ENCODE measurements around the gene EPM2A.

Gene EPM2A

DNA sequence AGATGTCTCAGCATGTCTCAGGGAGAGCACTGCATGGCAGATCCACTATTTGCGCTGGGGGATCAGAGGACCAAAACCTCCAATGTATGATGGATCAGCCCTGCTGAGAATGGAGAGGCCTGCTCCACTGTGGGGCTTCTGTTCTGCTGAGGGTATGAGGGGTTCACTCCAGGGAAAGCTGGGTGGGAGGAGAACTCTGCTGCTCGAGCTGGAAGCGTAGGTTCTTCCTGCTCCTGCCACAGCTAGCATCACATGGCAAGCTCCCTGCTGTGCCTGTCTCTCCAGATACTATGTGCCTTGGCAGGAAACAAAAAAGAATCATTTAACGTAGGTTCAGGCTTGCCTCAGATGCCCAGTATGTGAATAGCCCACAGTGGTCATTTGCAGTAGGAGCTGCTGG lies 105.8 kb downstream of the EPM2A start:
- no peaks in the 10 kb centered on the region for H3K4me1 Mint-ChIP-seq (ENCODE audit: low read depth)
- H3K27me3 Mint-ChIP-seq (ENCODE audit: low read depth) = no peaks in the 10 kb centered on the region
- H3K4me3 Mint-ChIP-seq = no peak overlapping the region
- H3K9me3 Mint-ChIP-seq = no peaks in the 10 kb centered on the region
- H3K36me3 Mint-ChIP-seq (ENCODE audit: low read depth) = no peaks in the 10 kb centered on the region
- H3K27ac Mint-ChIP-seq = no peak overlapping the region

GRCh38 chr6:145627451-145627850 lies 107.9 kb downstream of the EPM2A start:
- no peak overlapping the region for H3K4me3 Mint-ChIP-seq
- no peaks in the 10 kb centered on the region for H3K9me3 Mint-ChIP-seq
- H3K4me1 Mint-ChIP-seq (ENCODE audit: low read depth) = no peaks in the 10 kb centered on the region
- no peaks in the 10 kb centered on the region for H3K27me3 Mint-ChIP-seq (ENCODE audit: low read depth)
- H3K36me3 Mint-ChIP-seq (ENCODE audit: low read depth) = no peaks in the 10 kb centered on the region
- H3K27ac Mint-ChIP-seq = no peak overlapping the region

DNA sequence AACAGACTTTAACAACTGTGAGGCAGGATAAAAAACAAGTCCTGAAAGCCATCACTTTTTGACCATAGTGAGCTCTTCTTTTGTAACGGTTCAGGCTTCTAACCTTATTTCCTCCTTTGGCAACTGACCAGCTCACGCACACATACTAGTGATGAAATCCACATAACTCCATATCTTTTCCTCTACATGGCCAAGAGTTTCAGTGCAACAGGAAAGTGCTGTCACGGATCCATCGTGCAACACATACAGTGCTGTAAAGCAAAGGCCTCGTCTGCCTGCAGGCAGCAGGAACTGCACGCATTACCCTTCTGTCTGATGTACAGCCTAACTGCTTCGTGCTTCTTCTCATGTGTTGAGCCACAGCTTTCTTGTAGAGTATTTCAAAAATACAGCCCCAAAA lies 108.5 kb downstream of the EPM2A start:
- no peaks in the 10 kb centered on the region for H3K27me3 Mint-ChIP-seq (ENCODE audit: low read depth)
- no peak overlapping the region for H3K4me3 Mint-ChIP-seq
- no peaks in the 10 kb centered on the region for H3K9me3 Mint-ChIP-seq
- H3K4me1 Mint-ChIP-seq (ENCODE audit: low read depth) = no peaks in the 10 kb centered on the region
- no peak overlapping the region for H3K27ac Mint-ChIP-seq
- no peaks in the 10 kb centered on the region for H3K36me3 Mint-ChIP-seq (ENCODE audit: low read depth)

GRCh38 chr6:145623231-145623630 lies 112.1 kb downstream of the EPM2A start:
- Mint-ChIP-seq H3K27me3 (ENCODE audit: low read depth) (no peaks in the 10 kb centered on the region), H3K36me3 (ENCODE audit: low read depth) (no peaks in the 10 kb centered on the region), H3K27ac (no peak overlapping the region), H3K4me1 (ENCODE audit: low read depth) (no peaks in the 10 kb centered on the region), H3K9me3 (peaks cover 9% of the 10 kb centered on the region), H3K4me3 (no peak overlapping the region)

DNA sequence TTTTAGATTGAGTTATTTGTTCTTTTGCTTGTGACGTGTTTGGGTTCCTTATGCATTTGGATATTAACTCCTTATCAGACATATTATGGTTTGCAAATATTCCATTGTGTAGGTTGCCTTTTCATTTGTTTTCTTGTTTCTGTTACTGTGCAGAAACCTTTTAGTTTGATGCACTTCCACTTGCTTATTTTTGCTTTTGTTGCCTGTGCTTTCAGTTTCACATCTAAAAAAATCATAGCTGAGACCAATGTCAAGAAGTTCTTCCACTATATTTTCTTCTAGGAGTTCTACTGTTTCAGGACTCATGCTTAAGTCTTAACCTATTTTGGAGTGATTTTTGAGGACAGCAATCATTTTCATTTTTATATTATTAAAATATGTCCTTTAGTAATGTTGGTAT lies 113.5 kb downstream of the EPM2A start:
- H3K36me3 Mint-ChIP-seq (ENCODE audit: low read depth) = no peaks in the 10 kb centered on the region

DNA sequence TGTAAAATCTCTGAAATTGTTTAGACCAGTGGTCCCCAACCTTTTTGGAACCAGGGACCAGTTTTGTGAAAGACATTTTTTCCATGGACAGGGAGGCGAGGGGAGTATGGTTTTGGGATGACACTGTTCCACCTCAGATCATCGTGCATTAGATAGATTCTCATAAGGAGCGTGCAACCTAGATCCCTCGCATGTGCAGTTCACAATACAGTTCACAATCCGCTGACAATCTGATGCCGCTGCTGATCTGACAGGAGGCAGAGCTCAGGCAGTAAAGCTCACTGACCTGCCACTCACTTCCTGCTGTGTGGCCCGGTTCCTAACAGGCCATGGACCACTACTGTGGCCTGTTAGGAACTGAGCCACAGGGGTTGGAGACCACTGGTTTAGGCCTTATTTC lies 115.2 kb downstream of the EPM2A start:
- Mint-ChIP-seq H3K27me3 (ENCODE audit: low read depth) (no peaks in the 10 kb centered on the region), H3K9me3 (peaks cover 18% of the 10 kb centered on the region), H3K4me1 (ENCODE audit: low read depth) (no peaks in the 10 kb centered on the region), H3K4me3 (no peak overlapping the region), H3K36me3 (ENCODE audit: low read depth) (no peaks in the 10 kb centered on the region), H3K27ac (no peak overlapping the region)

More for the DNA sequence above, 113.5 kb downstream of the EPM2A start:
- Mint-ChIP-seq H3K4me1 (ENCODE audit: low read depth) (no peaks in the 10 kb centered on the region), H3K27me3 (ENCODE audit: low read depth) (no peaks in the 10 kb centered on the region), H3K9me3 (peaks cover 13% of the 10 kb centered on the region), H3K27ac (no peak overlapping the region), H3K4me3 (no peak overlapping the region)

- Mint-ChIP-seq H3K27me3 (ENCODE audit: low read depth) (no peaks in the 10 kb centered on the region), H3K36me3 (ENCODE audit: low read depth) (no peaks in the 10 kb centered on the region), H3K9me3 (no peaks in the 10 kb centered on the region), H3K4me3 (no peak overlapping the region), H3K27ac (no peak overlapping the region), H3K4me1 (ENCODE audit: low read depth) (no peaks in the 10 kb centered on the region)
Observed at GRCh38 chr6:145609521-145609920, 125.8 kb downstream of the EPM2A start.

DNA sequence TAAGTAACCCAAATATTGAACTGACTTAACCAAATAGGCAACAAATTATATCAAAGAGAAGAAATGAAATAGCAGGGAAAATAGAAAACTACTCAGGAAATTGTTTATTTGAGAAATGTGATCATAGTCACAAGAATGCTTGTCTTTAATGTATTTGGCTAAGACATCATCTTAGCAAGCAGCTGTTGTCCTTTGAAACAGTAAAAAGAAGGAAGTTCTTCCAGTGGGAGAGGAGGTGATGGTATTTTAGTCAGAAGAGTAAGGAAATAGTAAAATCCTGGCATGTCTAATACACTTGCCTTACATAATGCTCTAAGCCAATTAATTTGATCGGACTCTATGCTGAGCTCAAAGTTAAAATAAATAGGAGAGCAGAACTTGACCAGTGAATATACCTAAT lies 126.5 kb downstream of the EPM2A start:
- Mint-ChIP-seq H3K4me3 (no peak overlapping the region), H3K36me3 (ENCODE audit: low read depth) (no peaks in the 10 kb centered on the region), H3K27ac (no peak overlapping the region), H3K9me3 (no peaks in the 10 kb centered on the region), H3K4me1 (ENCODE audit: low read depth) (no peaks in the 10 kb centered on the region), H3K27me3 (ENCODE audit: low read depth) (no peaks in the 10 kb centered on the region)

- H3K4me1 Mint-ChIP-seq (ENCODE audit: low read depth) = no peaks in the 10 kb centered on the region
- H3K36me3 Mint-ChIP-seq (ENCODE audit: low read depth) = no peaks in the 10 kb centered on the region
- no peak overlapping the region for H3K4me3 Mint-ChIP-seq
- no peaks in the 10 kb centered on the region for H3K27me3 Mint-ChIP-seq (ENCODE audit: low read depth)
- H3K27ac Mint-ChIP-seq = no peak overlapping the region
- no peaks in the 10 kb centered on the region for H3K9me3 Mint-ChIP-seq
Observed at GRCh38 chr6:145603991-145604390, 131.3 kb downstream of the EPM2A start.

- Mint-ChIP-seq H3K9me3 (no peaks in the 10 kb centered on the region), H3K4me1 (ENCODE audit: low read depth) (no peaks in the 10 kb centered on the region), H3K27ac (no peak overlapping the region), H3K27me3 (ENCODE audit: low read depth) (no peaks in the 10 kb centered on the region), H3K4me3 (no peak overlapping the region), H3K36me3 (ENCODE audit: low read depth) (no peaks in the 10 kb centered on the region)
Observed at GRCh38 chr6:145603424-145603833, 131.9 kb downstream of the EPM2A start.

- no peak overlapping the region for H3K27ac Mint-ChIP-seq
Observed at GRCh38 chr6:145602726-145603326, 132.5 kb downstream of the EPM2A start.

DNA sequence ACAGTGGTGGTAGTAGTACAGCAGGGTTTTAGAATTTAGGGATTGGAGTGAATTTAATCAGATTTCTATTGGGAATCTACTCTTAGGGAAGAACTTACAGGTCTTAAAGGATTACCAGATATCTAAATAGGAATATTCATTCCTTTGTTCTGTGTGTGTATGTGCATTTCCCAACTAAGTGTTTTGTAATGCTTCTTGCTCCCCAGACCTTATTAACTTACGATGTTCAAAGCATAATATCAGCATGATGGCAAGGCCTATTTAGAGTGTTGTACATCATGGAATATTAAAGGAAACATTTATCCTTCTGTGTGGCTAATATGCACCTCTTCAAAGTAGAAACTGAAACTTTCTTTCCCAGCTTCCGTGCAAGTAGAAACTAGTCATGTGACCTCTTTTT lies 133.9 kb downstream of the EPM2A start:
- no peak overlapping the region for H3K27ac Mint-ChIP-seq
- no peaks in the 10 kb centered on the region for H3K9me3 Mint-ChIP-seq
- no peaks in the 10 kb centered on the region for H3K4me1 Mint-ChIP-seq (ENCODE audit: low read depth)
- H3K4me3 Mint-ChIP-seq = no peak overlapping the region
- no peaks in the 10 kb centered on the region for H3K36me3 Mint-ChIP-seq (ENCODE audit: low read depth)
- no peaks in the 10 kb centered on the region for H3K27me3 Mint-ChIP-seq (ENCODE audit: low read depth)

More at GRCh38 chr6:145602726-145603326, 132.5 kb downstream of the EPM2A start:
- Mint-ChIP-seq H3K27me3 (ENCODE audit: low read depth) (no peaks in the 10 kb centered on the region), H3K4me3 (no peak overlapping the region), H3K9me3 (no peaks in the 10 kb centered on the region), H3K36me3 (ENCODE audit: low read depth) (no peaks in the 10 kb centered on the region), H3K4me1 (ENCODE audit: low read depth) (no peaks in the 10 kb centered on the region)

DNA sequence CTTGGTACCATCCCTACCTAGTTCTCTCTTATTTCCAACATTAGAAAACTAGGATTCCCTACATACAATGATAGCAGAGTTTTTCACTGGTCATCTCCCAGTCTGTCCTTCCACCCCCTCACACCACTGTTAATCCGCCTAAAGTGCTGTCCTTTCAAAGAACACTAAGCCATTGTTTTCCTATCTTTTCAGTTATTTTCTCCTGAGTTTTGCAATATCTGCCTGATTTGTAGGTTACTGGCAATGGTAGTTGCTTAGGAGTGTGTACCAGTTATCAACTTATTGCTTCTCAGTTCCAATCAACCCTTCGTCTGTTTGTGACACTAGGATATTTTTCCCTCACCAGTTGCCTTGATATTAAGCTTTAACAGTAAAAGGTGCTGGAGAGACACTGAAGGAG lies 135.0 kb downstream of the EPM2A start:
- Mint-ChIP-seq H3K36me3 (ENCODE audit: low read depth) (no peaks in the 10 kb centered on the region), H3K4me1 (ENCODE audit: low read depth) (no peaks in the 10 kb centered on the region), H3K4me3 (no peak overlapping the region), H3K27me3 (ENCODE audit: low read depth) (no peaks in the 10 kb centered on the region), H3K27ac (no peak overlapping the region), H3K9me3 (no peaks in the 10 kb centered on the region)

- no peaks in the 10 kb centered on the region for H3K4me1 Mint-ChIP-seq (ENCODE audit: low read depth)
- no peaks in the 10 kb centered on the region for H3K36me3 Mint-ChIP-seq (ENCODE audit: low read depth)
- H3K9me3 Mint-ChIP-seq = no peaks in the 10 kb centered on the region
- H3K27ac Mint-ChIP-seq = no peak overlapping the region
- H3K4me3 Mint-ChIP-seq = no peak overlapping the region
- no peaks in the 10 kb centered on the region for H3K27me3 Mint-ChIP-seq (ENCODE audit: low read depth)
Observed at GRCh38 chr6:145588981-145589380, 146.3 kb downstream of the EPM2A start.

DNA sequence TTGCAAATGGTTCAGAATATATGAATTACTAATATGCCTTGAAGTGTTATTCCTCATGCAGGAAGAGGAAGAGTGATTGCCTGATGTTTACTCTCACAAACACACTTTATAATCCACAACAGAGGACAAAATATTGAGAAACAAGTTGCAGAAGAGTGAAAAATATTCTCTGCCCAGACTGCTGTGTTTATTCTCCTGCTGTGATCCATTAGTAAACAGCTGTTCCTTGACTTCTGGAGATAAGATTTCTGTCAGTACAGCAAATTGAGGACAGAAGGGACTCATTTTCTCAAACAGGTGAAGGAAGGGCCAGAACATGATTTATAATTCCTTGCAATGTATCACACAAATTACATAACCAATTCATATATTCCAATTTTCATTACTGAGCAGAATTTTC lies 148.0 kb downstream of the EPM2A start:
- no peaks in the 10 kb centered on the region for H3K27me3 Mint-ChIP-seq (ENCODE audit: low read depth)
- no peak overlapping the region for H3K4me3 Mint-ChIP-seq
- no peaks in the 10 kb centered on the region for H3K9me3 Mint-ChIP-seq
- H3K4me1 Mint-ChIP-seq (ENCODE audit: low read depth) = no peaks in the 10 kb centered on the region
- no peak overlapping the region for H3K27ac Mint-ChIP-seq
- no peaks in the 10 kb centered on the region for H3K36me3 Mint-ChIP-seq (ENCODE audit: low read depth)

DNA sequence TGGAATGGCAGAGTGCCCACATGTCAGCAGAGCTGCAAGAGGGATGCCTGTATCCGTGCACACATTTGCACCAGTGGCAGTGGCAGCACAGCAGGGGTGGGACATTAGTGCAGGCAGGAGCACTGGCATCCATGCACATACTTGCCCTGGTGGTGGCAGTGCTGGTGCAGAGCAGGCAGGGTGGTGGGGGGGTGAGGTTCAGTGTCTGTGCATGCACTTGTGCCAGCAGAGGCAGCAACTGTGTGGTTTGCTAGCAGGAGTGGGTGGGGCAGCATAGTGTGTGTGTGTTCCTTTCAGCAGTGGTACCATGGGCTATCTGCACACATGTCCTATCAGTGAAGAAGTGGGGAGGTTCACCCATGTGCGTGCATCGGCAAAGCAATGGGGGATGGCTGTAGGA lies 151.6 kb downstream of the EPM2A start:
- no peaks in the 10 kb centered on the region for H3K9me3 Mint-ChIP-seq
- no peak overlapping the region for H3K4me3 Mint-ChIP-seq
- H3K36me3 Mint-ChIP-seq (ENCODE audit: low read depth) = no peaks in the 10 kb centered on the region
- no peaks in the 10 kb centered on the region for H3K27me3 Mint-ChIP-seq (ENCODE audit: low read depth)
- H3K27ac Mint-ChIP-seq = no peak overlapping the region
- no peaks in the 10 kb centered on the region for H3K4me1 Mint-ChIP-seq (ENCODE audit: low read depth)
